ENCODE measurements around the gene MST1R.

The MST1R gene

DNA sequence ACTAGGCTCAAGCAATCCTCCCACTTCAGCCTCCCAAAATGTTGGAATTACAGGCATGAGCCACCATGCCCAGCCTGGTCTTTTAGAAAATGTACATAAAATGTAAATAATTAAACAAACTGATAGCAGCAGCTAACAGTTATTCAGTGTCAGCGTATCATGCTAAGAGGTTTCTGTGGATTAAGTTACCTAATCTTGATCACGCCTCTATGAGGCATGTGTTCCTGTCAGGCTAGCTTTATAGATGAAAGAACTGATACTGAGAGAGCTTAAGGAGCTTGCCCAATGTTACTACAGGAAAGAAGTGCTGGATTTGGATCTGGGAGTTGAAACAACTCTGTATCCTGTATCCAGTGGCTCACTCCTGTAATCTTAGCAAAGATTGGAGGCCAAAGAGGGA lies 11.2 kb upstream of the MST1R start:
- no peak overlapping the region for H3K4me3 ChIP-seq (ENCODE audit: low read depth, low read length, poor library complexity, severe bottlenecking)
- no peak overlapping the region for H2AFZ ChIP-seq (ENCODE audit: low read length)
- H3K27me3 ChIP-seq (ENCODE audit: insufficient read depth, low read length): no peaks in the 10 kb centered on the region
- no peaks in the 10 kb centered on the region for H3K79me2 ChIP-seq (ENCODE audit: insufficient read depth, low read length)
- no peaks in the 10 kb centered on the region for H3K9me2 ChIP-seq (ENCODE audit: low read depth, low read length)
- no peaks in the 10 kb centered on the region for H3K9me3 ChIP-seq (ENCODE audit: low read length)
- no peak overlapping the region for H3K27ac ChIP-seq (ENCODE audit: low read depth, low read length, poor library complexity, severe bottlenecking)
- H3F3A ChIP-seq (ENCODE audit: insufficient read depth, low read length): no peaks in the 10 kb centered on the region
- H3K36me3 ChIP-seq (ENCODE audit: insufficient read depth, low read length): peaks cover 21% of the 10 kb centered on the region; the same call in 1 of the 2 replicates
- TF ChIP-seq, protein P1, sequence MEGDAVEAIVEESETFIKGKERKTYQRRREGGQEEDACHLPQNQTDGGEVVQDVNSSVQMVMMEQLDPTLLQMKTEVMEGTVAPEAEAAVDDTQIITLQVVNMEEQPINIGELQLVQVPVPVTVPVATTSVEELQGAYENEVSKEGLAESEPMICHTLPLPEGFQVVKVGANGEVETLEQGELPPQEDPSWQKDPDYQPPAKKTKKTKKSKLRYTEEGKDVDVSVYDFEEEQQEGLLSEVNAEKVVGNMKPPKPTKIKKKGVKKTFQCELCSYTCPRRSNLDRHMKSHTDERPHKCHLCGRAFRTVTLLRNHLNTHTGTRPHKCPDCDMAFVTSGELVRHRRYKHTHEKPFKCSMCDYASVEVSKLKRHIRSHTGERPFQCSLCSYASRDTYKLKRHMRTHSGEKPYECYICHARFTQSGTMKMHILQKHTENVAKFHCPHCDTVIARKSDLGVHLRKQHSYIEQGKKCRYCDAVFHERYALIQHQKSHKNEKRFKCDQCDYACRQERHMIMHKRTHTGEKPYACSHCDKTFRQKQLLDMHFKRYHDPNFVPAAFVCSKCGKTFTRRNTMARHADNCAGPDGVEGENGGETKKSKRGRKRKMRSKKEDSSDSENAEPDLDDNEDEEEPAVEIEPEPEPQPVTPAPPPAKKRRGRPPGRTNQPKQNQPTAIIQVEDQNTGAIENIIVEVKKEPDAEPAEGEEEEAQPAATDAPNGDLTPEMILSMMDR (IDR thresholded peaks at IDR 0.05; ENCODE audit: low read length): no peak
- no peak for TF ChIP-seq EZH2 (IDR thresholded peaks at IDR 0.05; ENCODE audit: borderline replicate concordance, low read length)
- no peaks in the 10 kb centered on the region for H4K20me1 ChIP-seq (ENCODE audit: insufficient read depth, low read length)
- peaks cover 3% of the 10 kb centered on the region for H3K4me1 ChIP-seq (ENCODE audit: insufficient read depth, low read length, severe bottlenecking)
- H3K9ac ChIP-seq (ENCODE audit: low read length): no peak overlapping the region
- no peak overlapping the region for H3K4me2 ChIP-seq (ENCODE audit: low read length)

DNA sequence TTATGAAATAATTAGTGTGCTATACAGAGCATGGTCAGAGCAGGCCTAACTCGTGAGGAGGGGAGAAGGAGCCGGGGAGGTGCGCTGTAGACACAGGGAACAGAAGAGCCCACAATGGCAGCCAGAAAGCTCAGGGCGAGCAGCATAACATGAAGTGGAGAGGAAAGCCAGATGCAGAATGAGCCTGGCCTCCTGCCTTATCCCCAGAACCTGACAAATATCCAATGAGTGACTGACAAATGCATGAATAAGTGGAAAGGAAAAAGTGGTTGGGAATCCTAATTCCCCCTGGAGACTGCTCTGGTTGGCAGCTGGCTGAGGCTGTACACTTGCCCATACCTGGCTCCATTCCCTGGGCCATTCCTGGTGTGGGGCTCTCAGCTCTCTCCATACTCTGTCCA lies 9.2 kb upstream of the MST1R start:
- H3F3A ChIP-seq (ENCODE audit: insufficient read depth, low read length): no peaks in the 10 kb centered on the region
- H3K9ac ChIP-seq (ENCODE audit: low read length): no peak overlapping the region
- H3K27ac ChIP-seq (ENCODE audit: low read depth, low read length, poor library complexity, severe bottlenecking): no peak overlapping the region
- no peaks in the 10 kb centered on the region for H3K27me3 ChIP-seq (ENCODE audit: insufficient read depth, low read length)
- TF ChIP-seq EZH2 (IDR thresholded peaks at IDR 0.05; ENCODE audit: borderline replicate concordance, low read length): no peak
- TF ChIP-seq, protein P1 (IDR thresholded peaks at IDR 0.05; ENCODE audit: low read length): no peak
- no peak overlapping the region for H3K4me3 ChIP-seq (ENCODE audit: low read depth, low read length, poor library complexity, severe bottlenecking)
- peaks cover 27% of the 10 kb centered on the region; the same call in 1 of the 2 replicates for H3K36me3 ChIP-seq (ENCODE audit: insufficient read depth, low read length)
- H3K4me2 ChIP-seq (ENCODE audit: low read length): no peak overlapping the region
- no peaks in the 10 kb centered on the region for H3K9me2 ChIP-seq (ENCODE audit: low read depth, low read length)
- no peaks in the 10 kb centered on the region for H4K20me1 ChIP-seq (ENCODE audit: insufficient read depth, low read length)
- H2AFZ ChIP-seq (ENCODE audit: low read length): no peak overlapping the region
- H3K9me3 ChIP-seq (ENCODE audit: low read length): no peaks in the 10 kb centered on the region
- no peaks in the 10 kb centered on the region for H3K79me2 ChIP-seq (ENCODE audit: insufficient read depth, low read length)
- H3K4me1 ChIP-seq (ENCODE audit: insufficient read depth, low read length, severe bottlenecking): no peaks in the 10 kb centered on the region

GRCh38 chr3:49911611-49912010 lies 7.9 kb upstream of the MST1R start:
- Histone ChIP-seq H2AFZ (ENCODE audit: low read length) (no peak overlapping the region), H3K4me1 (ENCODE audit: insufficient read depth, low read length, severe bottlenecking) (no peaks in the 10 kb centered on the region), H3K4me2 (ENCODE audit: low read length) (no peak overlapping the region), H3K27me3 (ENCODE audit: insufficient read depth, low read length) (no peaks in the 10 kb centered on the region), H3K36me3 (ENCODE audit: insufficient read depth, low read length) (peaks cover 27% of the 10 kb centered on the region; the same call in 1 of the 2 replicates), H3K9ac (ENCODE audit: low read length) (no peak overlapping the region), H3K4me3 (ENCODE audit: low read depth, low read length, poor library complexity, severe bottlenecking) (no peak overlapping the region), H4K20me1 (ENCODE audit: insufficient read depth, low read length) (no peaks in the 10 kb centered on the region), H3K9me2 (ENCODE audit: low read depth, low read length) (no peaks in the 10 kb centered on the region), H3K9me3 (ENCODE audit: low read length) (no peaks in the 10 kb centered on the region), H3K79me2 (ENCODE audit: insufficient read depth, low read length) (no peaks in the 10 kb centered on the region), H3F3A (ENCODE audit: insufficient read depth, low read length) (no peaks in the 10 kb centered on the region), H3K27ac (ENCODE audit: low read depth, low read length, poor library complexity, severe bottlenecking) (no peak overlapping the region)
- TF ChIP-seq EZH2 (IDR thresholded peaks at IDR 0.05; ENCODE audit: borderline replicate concordance, low read length): no peak
- TF ChIP-seq, protein P1 (IDR thresholded peaks at IDR 0.05; ENCODE audit: low read length): no peak
